Activated CD8-positive, alpha-beta memory T cell treated with anti-CD3 and anti-CD28 coated beads for 1 hour (primary cell): ENCODE measurements around the gene TMA7.
"Not testable (repeated sequence)": the region's sequence is repeated elsewhere in the genome, so short reads cannot be mapped to it uniquely, and the experiment has no call there.

Experiments
- DNase-seq, 2 donors: peaks; one replicate each; pipeline ENCODE4 v3.0.0-alpha.2; 2020; ENCODE audit warnings: low read depth in 1 of 2; ENCODE audit errors: extremely low read depth in 1 of 2

Gene TMA7

DNA sequence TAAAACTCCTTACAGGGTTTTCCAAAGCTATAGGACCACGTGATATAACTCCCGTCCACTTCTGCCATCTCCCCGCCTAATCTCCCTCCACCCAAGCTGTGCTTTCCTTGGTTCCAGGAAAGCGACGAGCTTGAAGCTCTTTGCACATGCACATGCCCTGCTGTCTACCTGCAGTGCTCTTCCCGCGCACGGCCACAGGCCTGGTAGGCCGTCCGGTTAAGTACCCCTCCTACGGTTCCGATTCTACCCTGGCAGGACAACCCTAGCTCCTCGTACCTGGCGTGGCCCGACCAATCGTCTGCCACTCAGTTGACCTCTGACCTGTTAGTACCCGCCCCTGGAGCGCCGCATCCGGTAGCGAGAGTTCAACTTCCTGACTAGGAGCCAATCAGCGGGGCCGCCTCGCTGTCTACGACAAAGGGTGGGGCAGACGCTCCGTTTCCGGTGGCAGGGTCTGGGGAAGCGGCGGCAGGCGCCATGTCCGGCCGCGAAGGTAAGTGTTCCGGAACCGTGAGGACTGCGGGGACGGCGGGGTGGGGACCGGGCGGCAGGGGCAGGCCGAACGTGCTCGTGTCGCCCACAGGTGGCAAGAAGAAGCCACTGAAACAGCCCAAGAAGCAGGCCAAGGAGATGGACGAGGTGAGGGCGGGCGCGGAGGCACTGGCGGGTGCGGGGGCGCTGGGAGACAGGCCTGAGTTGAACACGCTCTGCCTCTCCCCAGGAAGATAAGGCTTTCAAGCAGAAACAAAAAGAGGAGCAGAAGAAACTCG is at the start of gene TMA7, which contains the start of gene CCDC51:
TMA7 (plus strand) TSS at position 438 of the 770 bp plus-strand sequence; CDS start at position 478, 40 bp downstream.
CCDC51 (minus strand) TSS at position 300 of the 770 bp plus-strand sequence. CDS start 4,991 bp downstream, outside the sequence.
- DNase-seq = peak; percentile 95 to 96

DNA sequence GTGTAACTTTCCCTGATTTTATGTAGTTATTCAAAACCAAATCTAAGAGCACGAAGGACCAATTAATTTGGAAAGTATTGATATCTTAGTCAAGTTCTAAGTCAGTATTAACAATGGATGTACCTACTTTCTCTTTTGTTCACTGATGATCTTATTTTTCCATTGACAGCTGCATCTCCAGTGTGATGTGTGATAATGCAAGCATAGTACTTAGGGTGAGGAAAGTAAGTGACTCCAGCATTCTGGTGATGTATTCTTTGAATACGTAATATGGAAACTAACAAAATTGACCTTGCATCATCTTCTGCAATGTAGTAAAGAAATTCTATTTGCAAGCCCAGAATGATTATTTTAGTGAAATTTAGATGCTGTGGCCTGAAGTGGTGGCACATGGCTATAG is 45.7 kb upstream of the TMA7 start:
- no peak for DNase-seq

GRCh38 chr3:48395714-48396113 is 44.3 kb upstream of the TMA7 start:
- DNase-seq = no peak

DNA sequence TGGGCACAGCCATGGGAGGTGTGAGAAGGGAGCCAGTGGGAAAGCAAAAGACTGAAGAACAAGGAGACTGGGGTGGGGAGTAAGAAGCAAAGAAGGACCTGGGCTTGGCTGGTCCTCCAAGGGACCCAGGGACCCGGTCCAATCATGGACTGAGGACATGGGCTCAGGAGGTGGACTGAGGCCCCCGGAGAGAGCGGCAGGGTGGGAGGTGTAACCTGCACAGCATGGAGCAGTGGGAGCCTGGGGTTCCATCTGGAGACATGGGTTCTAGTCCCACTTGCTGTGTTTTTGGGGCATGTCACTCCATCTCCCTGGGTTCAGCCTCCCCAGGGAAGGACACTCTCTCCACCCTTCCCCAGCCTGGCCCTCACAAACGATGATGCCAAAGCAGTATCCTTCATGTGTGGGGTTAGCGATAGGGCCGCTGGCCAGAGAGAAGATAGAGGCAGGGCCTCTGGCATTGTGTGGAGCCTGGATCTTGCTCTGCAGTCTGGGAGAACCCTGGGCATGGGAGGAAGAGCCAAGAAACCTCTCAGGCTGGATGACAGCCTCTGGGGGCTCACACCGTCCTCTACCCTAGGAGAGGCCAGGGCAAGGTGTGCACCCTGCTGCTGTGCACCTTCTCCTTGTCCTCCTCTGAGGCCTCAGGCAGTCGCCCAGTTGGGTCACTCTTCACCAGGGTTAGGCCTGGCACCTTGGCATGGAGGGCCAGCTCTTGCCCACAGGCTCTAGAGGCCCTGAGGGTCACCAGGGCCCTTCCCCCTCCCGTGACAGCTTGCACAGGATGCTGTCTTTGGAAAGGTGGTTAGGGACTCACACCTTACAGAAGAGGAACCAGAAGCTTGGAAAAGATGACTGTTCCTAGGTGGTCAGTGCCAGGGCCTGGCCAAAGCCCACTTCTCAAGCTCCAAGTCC is 42.0 kb upstream of the TMA7 start:
- DNase-seq = no peak

- DNase-seq = no peak
These were observed 41.2 kb upstream of the TMA7 start for GRCh38 chr3:48398701-48399386.

DNA sequence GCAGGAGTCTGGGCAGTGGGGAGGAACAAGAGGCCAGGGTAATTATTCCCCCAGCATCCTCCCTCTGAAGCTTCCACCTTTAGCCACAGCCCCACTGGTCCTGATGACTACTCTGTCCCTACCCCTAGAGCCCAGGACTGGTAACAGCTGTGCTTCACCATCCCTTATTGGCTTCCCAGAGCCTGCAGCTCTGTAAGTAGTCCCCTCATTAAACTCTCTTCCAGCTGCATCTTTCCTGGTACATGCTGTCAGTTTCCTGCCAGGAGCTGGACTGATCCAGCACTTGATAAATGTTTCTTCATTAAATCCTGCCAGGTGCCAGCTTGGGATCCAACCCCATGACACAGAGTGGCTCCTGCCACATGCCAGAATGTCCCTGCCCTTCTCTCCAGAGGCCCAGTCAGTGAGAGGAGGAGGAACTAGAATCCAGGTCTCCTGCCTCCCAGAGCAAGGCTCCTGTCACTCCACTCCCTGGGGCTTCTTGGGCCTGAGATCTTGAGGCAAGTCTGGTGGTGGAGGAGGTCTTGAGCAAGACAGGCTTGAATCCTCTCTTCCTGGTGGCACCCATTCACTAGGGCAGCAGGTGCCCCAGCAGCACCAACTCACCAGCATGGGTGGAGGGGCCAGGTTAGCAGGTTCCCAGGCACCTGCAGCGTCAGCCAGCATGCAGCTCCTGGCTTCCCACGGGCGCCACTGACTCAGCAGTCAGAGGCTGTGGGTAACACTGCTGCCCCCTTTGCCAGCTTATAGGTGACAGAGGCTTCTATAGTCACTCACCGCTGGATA is 40.5 kb upstream of the TMA7 start:
- no peak for DNase-seq

GRCh38 chr3:48400824-48401433 is 39.1 kb upstream of the TMA7 start:
- DNase-seq = peak; percentile 32 to 38

DNA sequence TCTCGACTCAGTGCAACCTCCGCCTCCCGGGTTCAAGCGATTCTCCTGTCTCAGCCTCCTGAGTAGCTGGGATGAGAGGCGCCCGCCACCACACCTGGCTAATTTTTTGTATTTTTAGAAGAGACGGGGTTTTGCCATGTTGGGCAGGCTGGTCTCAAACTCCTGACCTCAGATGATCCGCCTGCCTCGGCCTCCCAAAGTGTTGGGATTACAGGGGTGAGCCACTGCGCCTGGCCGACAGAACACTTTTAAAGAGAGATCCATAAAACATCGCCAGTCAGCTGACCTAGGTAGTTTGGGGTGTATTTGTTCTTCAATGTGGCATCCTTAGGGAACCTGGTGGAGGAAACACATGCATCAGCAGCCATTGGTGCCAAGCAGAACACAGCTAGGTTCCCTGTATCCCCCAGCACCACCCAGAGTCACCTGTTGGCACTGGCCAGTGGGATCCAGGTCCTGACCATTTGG is 38.6 kb upstream of the TMA7 start:
- not testable (repeated sequence) for DNase-seq

DNA sequence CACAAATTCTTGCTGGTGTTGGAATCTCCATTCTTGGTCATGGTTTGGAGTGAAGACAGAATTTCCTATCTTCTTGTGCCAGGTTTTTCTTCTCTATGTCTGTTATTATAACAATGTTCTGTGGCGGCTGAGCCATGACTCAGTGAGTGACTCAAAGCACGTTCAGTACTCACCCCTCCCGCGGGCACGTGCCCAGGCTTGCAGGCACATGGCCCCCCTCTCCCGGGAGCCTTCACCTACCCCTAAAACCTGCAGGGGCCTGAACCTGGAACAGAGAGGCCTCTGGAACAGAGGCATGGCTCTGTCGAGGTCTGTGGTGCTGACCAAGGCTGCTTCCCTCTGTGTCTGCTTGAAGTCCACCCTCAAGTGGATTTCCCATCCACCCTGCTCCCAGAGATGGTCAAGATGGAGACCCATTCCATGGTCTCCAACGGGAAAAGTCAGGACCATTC is 37.8 kb upstream of the TMA7 start:
- no peak for DNase-seq

- DNase-seq = no peak
These were observed 37.1 kb upstream of the TMA7 start for GRCh38 chr3:48402907-48403306.

DNA sequence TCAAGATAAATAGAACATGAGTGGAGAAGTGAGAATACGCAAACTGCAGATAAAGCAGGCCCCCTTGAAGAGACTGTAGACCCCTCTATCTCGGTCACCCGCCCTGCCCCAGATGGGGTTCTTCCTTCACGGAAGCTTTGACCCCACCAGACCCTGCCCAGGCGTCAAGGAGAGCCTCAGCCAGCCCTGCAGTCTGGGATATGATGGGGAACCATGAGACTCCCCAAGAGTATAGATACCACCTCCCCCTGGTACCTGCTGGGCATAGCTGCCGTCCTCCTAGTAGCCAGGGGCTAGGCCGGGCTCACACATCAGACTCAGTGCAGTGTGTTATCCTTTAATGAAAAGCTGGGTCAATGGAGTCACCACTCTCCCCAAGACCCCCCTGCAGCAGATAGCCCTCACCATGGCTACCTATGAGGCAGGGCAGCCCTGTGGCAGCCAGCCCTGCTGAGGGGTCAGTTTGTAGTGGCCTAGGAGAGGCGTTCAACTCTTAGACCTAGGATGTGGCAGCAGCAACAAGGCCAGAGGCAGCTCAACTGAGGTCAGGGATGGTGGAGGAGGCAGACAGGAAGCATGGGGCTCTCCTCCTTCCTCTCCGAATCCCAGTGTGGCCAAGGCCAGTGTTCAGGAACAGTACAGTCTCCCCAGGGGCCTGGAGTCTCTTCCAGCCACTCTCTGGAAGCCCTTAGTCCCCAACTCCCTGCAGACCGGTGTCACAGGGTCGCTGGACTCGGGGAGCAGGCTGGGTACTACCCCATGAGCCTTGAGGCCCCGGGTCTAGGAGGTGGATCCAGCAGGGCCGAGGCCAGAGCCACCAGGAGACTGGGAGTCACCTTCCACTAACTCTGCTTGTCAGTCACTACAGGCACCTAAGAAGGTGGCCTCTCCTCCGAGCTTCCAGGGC is 36.3 kb upstream of the TMA7 start:
- no peak for DNase-seq

- DNase-seq = no peak
These were observed 35.4 kb upstream of the TMA7 start for GRCh38 chr3:48404440-48405342.

DNA sequence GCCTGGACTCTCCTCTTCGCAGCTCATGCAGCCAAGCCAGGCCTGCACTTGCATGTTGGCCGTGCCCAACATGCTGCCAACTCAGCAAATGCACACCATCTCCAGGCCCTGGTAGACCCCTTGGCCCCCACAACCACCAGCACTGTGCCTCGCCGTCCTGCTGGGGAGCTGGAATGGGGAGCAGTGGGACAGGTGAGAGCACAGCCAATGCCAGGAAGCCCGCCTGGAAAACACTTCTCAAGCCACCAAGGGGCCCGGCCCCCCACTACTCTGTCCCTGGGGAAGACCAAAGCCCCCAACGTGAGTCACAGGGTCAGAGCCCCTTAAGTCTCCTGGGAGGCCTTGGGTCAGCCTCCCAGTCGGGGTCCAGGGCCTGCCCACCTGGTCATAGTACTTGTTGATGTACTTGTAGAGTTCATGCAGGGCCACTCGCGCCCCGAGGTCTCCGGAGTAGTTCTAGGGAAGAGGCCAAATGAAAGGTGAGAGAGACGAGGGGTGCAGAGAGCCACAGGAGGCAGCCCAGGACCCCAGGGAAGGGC is 34.6 kb upstream of the TMA7 start:
- no peak for DNase-seq

GRCh38 chr3:48405971-48406370 is 34.1 kb upstream of the TMA7 start:
- DNase-seq = no peak

- DNase-seq = no peak
These were observed 33.3 kb upstream of the TMA7 start for GRCh38 chr3:48406443-48407431.

DNA sequence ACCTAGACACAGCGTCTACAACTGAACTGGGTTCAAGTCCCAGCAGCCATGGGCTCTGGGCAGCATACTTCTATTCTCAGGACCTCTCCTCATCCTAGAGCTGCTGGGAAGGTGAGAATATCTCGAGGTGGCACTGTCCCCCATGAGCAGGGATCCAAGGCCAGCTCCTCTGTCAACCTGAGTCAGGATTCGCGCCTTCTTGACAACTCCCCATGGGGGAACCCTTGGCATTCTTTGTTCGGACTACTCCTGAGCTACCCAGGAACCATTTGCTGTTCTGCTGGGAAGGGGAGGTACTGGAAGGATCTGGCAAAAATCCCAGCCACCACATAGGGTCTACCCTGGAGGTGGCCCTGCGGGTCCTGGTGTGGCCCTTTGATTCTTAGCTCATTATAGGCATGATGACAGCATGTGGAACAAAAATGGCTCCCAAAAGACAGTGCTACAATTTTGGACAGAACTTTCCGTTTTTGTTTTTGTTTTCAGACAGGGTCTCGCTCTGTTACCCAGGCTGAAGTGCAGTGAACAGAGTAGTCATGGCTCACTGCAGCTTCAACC is 32.4 kb upstream of the TMA7 start:
- DNase-seq = no peak
